H9 (cell line): Measurements from ENCODE around the gene CUBN. TPM values are rescaled to one million over a fixed set of nuclear protein-coding genes. Genes with fewer than 3 reads are reported as not detected.

Source experiments
- DNase-seq: peaks from one replicate; pipeline ENCODE4 v3.0.0-alpha.2; 2017
- H2AFZ ChIP-seq: one replicate; pipeline ENCODE4 v1.6.1; 2013; ENCODE audit warnings: mild to moderate bottlenecking, low read length, control low read depth, moderate library complexity
- H2AK5ac ChIP-seq: 2 replicates; pipeline ENCODE4 v1.6.1; 2013; ENCODE audit warnings: low read length, control low read depth, mixed read lengths; ENCODE audit not compliant: insufficient read length
- H2BK120ac ChIP-seq: one replicate; pipeline ENCODE4 v1.6.1; 2013; ENCODE audit warnings: low read depth, mild to moderate bottlenecking, low read length, control low read depth, inconsistent platforms; ENCODE audit not compliant: poor library complexity, severe bottlenecking
- H2BK12ac ChIP-seq: 2 replicates; pipeline ENCODE4 v1.6.1; 2013; ENCODE audit warnings: low read length, control low read depth, mixed read lengths, low read depth; ENCODE audit not compliant: insufficient read length
- H2BK15ac ChIP-seq: 2 replicates; pipeline ENCODE4 v1.6.1; 2013; ENCODE audit warnings: low read depth, low read length, control low read depth
- H2BK20ac ChIP-seq: one replicate; pipeline ENCODE4 v1.6.1; 2013; ENCODE audit warnings: low read depth, mild to moderate bottlenecking, low read length, control low read depth, inconsistent platforms; ENCODE audit not compliant: poor library complexity, severe bottlenecking
- H2BK5ac ChIP-seq: 2 replicates; pipeline ENCODE4 v1.6.1; 2013; ENCODE audit warnings: low read length, control low read depth, mixed read lengths; ENCODE audit not compliant: insufficient read length
- H3K14ac ChIP-seq: 2 replicates; pipeline ENCODE4 v1.6.1; 2013; ENCODE audit warnings: low read length, control low read depth; ENCODE audit not compliant: insufficient read depth
- H3K18ac ChIP-seq: 2 replicates; pipeline ENCODE4 v1.6.1; 2013; ENCODE audit warnings: low read depth, mild to moderate bottlenecking, mixed read lengths, low read length, control low read depth; ENCODE audit not compliant: insufficient read length
- H3K23ac ChIP-seq: 2 replicates; pipeline ENCODE4 v1.6.1; 2013; ENCODE audit warnings: low read length, control low read depth, mixed read lengths, low read depth; ENCODE audit not compliant: insufficient read length
- H3K23me2 ChIP-seq: 2 replicates; pipeline ENCODE4 v1.6.1; 2013; ENCODE audit warnings: low read depth, mild to moderate bottlenecking, mixed read lengths, low read length, control low read depth; ENCODE audit not compliant: insufficient read length, poor library complexity, severe bottlenecking
- H3K27ac ChIP-seq: 2 replicates; pipeline ENCODE4 v1.5.1; 2013; ENCODE audit warnings: low read length, control low read depth, mixed read lengths, low read depth; ENCODE audit not compliant: insufficient read length
- H3K27me3 ChIP-seq: 2 replicates; pipeline ENCODE4 v1.6.1; 2013; ENCODE audit warnings: low read length, control low read depth, inconsistent platforms; ENCODE audit not compliant: insufficient read depth
- H3K4ac ChIP-seq: 2 replicates; pipeline ENCODE4 v1.6.1; 2013; ENCODE audit warnings: low read depth, mild to moderate bottlenecking, control low read depth, inconsistent platforms, low read length, moderate library complexity
- H3K4me1 ChIP-seq: 2 replicates; pipeline ENCODE4 v1.6.1; 2013; ENCODE audit warnings: low read length, control low read depth, inconsistent platforms; ENCODE audit not compliant: insufficient read depth
- H3K4me2 ChIP-seq: 2 replicates; pipeline ENCODE4 v1.6.1; 2013; ENCODE audit warnings: low read length, control low read depth, mixed read lengths; ENCODE audit not compliant: insufficient read length, insufficient read depth
- H3K56ac ChIP-seq: 2 replicates; pipeline ENCODE4 v1.6.1; 2013; ENCODE audit warnings: low read depth, mild to moderate bottlenecking, mixed read lengths, low read length, control low read depth; ENCODE audit not compliant: insufficient read length
- H3K79me1 ChIP-seq: 2 replicates; pipeline ENCODE4 v1.6.1; 2013; ENCODE audit warnings: low read depth, mild to moderate bottlenecking, moderate library complexity, low read length, control low read depth, inconsistent platforms; ENCODE audit not compliant: insufficient read depth, poor library complexity, severe bottlenecking
- H3K79me2 ChIP-seq: 2 replicates; pipeline ENCODE4 v1.6.1; 2013; ENCODE audit warnings: low read length, control low read depth, inconsistent platforms; ENCODE audit not compliant: insufficient read depth
- H3K9ac ChIP-seq: 2 replicates; pipeline ENCODE4 v1.6.1; 2013; ENCODE audit warnings: low read length, control low read depth, mixed read lengths; ENCODE audit not compliant: insufficient read length; ENCODE audit errors: extremely low read depth
- H3K9me3 ChIP-seq: one replicate; pipeline ENCODE4 v1.6.1; 2013; ENCODE audit warnings: low read depth, low read length, inconsistent platforms; ENCODE audit not compliant: control insufficient read depth
- H3T11ph ChIP-seq: one replicate; pipeline ENCODE4 v1.6.1; 2013; ENCODE audit warnings: mild to moderate bottlenecking, low read length, control low read depth, inconsistent platforms
- H4K20me1 ChIP-seq: one replicate; pipeline ENCODE4 v1.6.1; 2013; ENCODE audit not compliant: control insufficient read depth, insufficient read length, insufficient read depth
- H4K5ac ChIP-seq: 2 replicates; pipeline ENCODE4 v1.6.1; 2013; ENCODE audit warnings: low read depth, mild to moderate bottlenecking, mixed read lengths, low read length, control low read depth; ENCODE audit not compliant: insufficient read length
- H4K8ac ChIP-seq: replicated peaks from 2 replicates; pipeline ENCODE4 v1.6.1; 2013; ENCODE audit warnings: low read length, control low read depth, mixed read lengths, low read depth; ENCODE audit not compliant: insufficient read length
- H4K91ac ChIP-seq: 2 replicates; pipeline ENCODE4 v1.6.1; 2013; ENCODE audit warnings: low read depth, mild to moderate bottlenecking, moderate library complexity, mixed read lengths, low read length, control low read depth; ENCODE audit not compliant: insufficient read length
- H3K27ac Mint-ChIP-seq, 3 experiments: 2 replicates in 2 of 3; 3 replicates in 1 of 3; pipeline ENCODE4 v1.8.0; 2020 to 2021; ENCODE audit warnings: mixed read lengths in 3 of 3, mild to moderate bottlenecking in 1 of 3, moderate library complexity in 1 of 3
- H3K27me3 Mint-ChIP-seq: 2 replicates; pipeline ENCODE4 v1.8.0; 2021; ENCODE audit warnings: low read depth, mild to moderate bottlenecking, moderate library complexity, mixed read lengths
- H3K36me3 Mint-ChIP-seq, 3 experiments: 2 replicates in 2 of 3; 3 replicates in 1 of 3; pipeline ENCODE4 v1.8.0; 2020 to 2021; ENCODE audit warnings: low read depth in 3 of 3, mixed read lengths in 3 of 3; ENCODE audit not compliant: insufficient read depth in 1 of 3
- H3K4me1 Mint-ChIP-seq, 2 experiments: 2 replicates each; pipeline ENCODE4 v1.8.0; 2020; ENCODE audit warnings: mixed read lengths in 2 of 2
- H3K4me3 Mint-ChIP-seq, 2 experiments: 2 replicates in 1 of 2; 3 replicates in 1 of 2; pipeline ENCODE4 v1.8.0; 2020 to 2021; ENCODE audit warnings: mild to moderate bottlenecking in 2 of 2, mixed read lengths in 2 of 2, moderate library complexity in 1 of 2
- H3K9me3 Mint-ChIP-seq, 2 experiments: 2 replicates in 1 of 2; 3 replicates in 1 of 2; pipeline ENCODE4 v1.8.0; 2020; ENCODE audit warnings: mild to moderate bottlenecking in 2 of 2, mixed read lengths in 2 of 2, moderate library complexity in 1 of 2
- CTCF ChIP-seq: fragments of 200-600 bp; sonication (generic); conservative IDR thresholded peaks from 3 replicates; pipeline ENCODE4 v1.8.0; 2021; ENCODE audit warnings: antibody characterized with exemption, mild to moderate bottlenecking
- WGBS: extraction: QIAGEN DNeasy Blood & Tissue Kit; methylation state at CpG from one replicate; pipeline ENCODE4 v1.1.7; 2013; ENCODE audit warnings: missing lambda C conversion rate, low lambda C conversion rate, mixed read lengths; ENCODE audit not compliant: insufficient read length; ENCODE audit errors: extremely low coverage; 5-methylcytosine and 5-hydroxymethylcytosine counted together
- total RNA-seq: library from RNA; stranded (reverse); gene quantifications from 2 replicates; pipeline ENCODE4 v1.2.1, GENCODE V29; 2021

CUBN gene
- total RNA-seq, 1 experiment from 2014 or later: 0.26 TPM

GRCh38 chr10:16933783-16934182 is 195.8 kb downstream of the CUBN start:
- Histone ChIP-seq H4K20me1 (no peaks in the 10 kb centered on the region), H3K9ac (no peak overlapping the region), H2BK20ac (no peak overlapping the region), H2AFZ (no peak overlapping the region), H4K5ac (no peak overlapping the region), H3K14ac (no peak overlapping the region), H3K23ac (no peak overlapping the region), H3K9me3 (no peaks in the 10 kb centered on the region), H3K79me2 (no peaks in the 10 kb centered on the region), H3K79me1 (no peaks in the 10 kb centered on the region), H3K4ac (no peak overlapping the region), H4K91ac (no peak overlapping the region), H3K56ac (no peak overlapping the region), H3T11ph (no peak overlapping the region), H4K8ac (no peak overlapping the region), H3K4me2 (no peak overlapping the region), H3K27ac (no peak overlapping the region), H2BK5ac (no peak overlapping the region), H2BK120ac (no peak overlapping the region), H2AK5ac (no peak overlapping the region), H3K27me3 (no peaks in the 10 kb centered on the region), H2BK12ac (no peak overlapping the region), H3K23me2 (no peaks in the 10 kb centered on the region), H2BK15ac (no peak overlapping the region), H3K4me1 (no peaks in the 10 kb centered on the region), H3K18ac (no peak overlapping the region)
- no peaks in the 10 kb centered on the region; the same call in 1 of the 2 replicates for H3K27me3 Mint-ChIP-seq
- H3K9me3 Mint-ChIP-seq: no peaks in the 10 kb centered on the region
- no peak for DNase-seq
- H3K36me3 Mint-ChIP-seq: no peaks in the 10 kb centered on the region
- no peak overlapping the region for H3K4me3 Mint-ChIP-seq
- peaks cover 6 to 8% of the 10 kb centered on the region in 2 experiments for H3K4me1 Mint-ChIP-seq
- WGBS: no CpG with 5 or more reads among the region's 4 CpGs
- no peak for TF ChIP-seq CTCF
- H3K27ac Mint-ChIP-seq: no peak overlapping the region
